Urinary bladder (tissue), 4 donors: Measurements from ENCODE around the gene A1BG. TPM values are rescaled to one million over a fixed set of nuclear protein-coding genes. Genes with fewer than 3 reads are reported as not detected.
A peak's percentile ranks its signal among the peaks of the same experiment; 100 is the strongest.

Source experiments
- DNase-seq: peaks from one replicate; pipeline ENCODE4 v3.0.0-alpha.2; 2015; ENCODE audit errors: extremely low spot score
- H3K27ac ChIP-seq: one replicate; pipeline ENCODE4 v1.5.1; 2013; ENCODE audit warnings: low read depth, mild to moderate bottlenecking, moderate library complexity
- H3K36me3 ChIP-seq: one replicate; pipeline ENCODE4 v1.6.1; 2013; ENCODE audit warnings: mild to moderate bottlenecking, moderate library complexity; ENCODE audit not compliant: insufficient read depth
- H3K4me1 ChIP-seq: one replicate; pipeline ENCODE4 v1.6.1; 2013; ENCODE audit warnings: mild to moderate bottlenecking, moderate library complexity; ENCODE audit not compliant: insufficient read depth
- H3K4me3 ChIP-seq: one replicate; pipeline ENCODE4 v1.5.1; 2013; ENCODE audit warnings: low read depth, low read length
- WGBS: extraction: QIAGEN DNeasy Blood & Tissue Kit; methylation state at CpG from one replicate; pipeline ENCODE4 v1.1.7; 2013; 5-methylcytosine and 5-hydroxymethylcytosine counted together
- polyA plus RNA-seq: library from polyadenylated mRNA; stranded (reverse); fragments of 200-250 nt; gene quantifications from one replicate; pipeline ENCODE4 v1.2.3, GENCODE V29; 2013
- total RNA-seq: library from RNA; depleted of rRNA; stranded (reverse); fragments of >200 nt; gene quantifications from one replicate; pipeline ENCODE4 v1.2.3, GENCODE V29; 2014
- donor health status: healthy with polysubstance abuse.
- donor health status: healthy.

A1BG gene
- total and polyA plus RNA-seq, 2 donors = 0.69 to 19.3 TPM

DNA sequence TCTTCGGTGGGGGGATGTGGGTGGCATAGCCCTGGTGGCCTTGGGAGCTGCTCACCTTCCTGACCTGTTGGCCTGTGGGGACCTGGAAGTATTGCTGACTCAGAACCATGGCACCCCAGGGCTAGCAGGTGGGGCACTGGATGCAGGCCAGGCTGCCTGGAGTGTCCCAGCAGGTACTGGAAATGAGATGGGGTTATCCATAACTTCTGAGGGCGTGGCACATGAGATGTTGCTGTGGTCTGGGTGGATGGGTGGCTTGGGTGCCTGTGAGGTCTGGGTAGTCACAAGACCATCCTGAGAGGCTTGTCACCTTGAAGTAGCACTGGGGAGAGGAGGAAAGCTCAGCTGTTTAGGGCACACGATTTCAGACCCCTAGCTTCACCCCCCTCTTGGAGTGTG, 41.5 kb upstream of the A1BG start:
- Histone ChIP-seq H3K36me3 (peaks cover 6% of the 10 kb centered on the region), H3K27ac (no peak overlapping the region), H3K4me1 (no peaks in the 10 kb centered on the region), H3K4me3 (no peak overlapping the region)
- WGBS = 65% methylated on average over 3 of the region's 3 CpGs
- DNase-seq = no peak

- 91% methylated on average over 4 of the region's 4 CpGs for WGBS
- Histone ChIP-seq H3K27ac (no peak overlapping the region), H3K36me3 (peaks cover 6% of the 10 kb centered on the region), H3K4me1 (no peaks in the 10 kb centered on the region), H3K4me3 (no peak overlapping the region)
- no peak for DNase-seq
These were observed 40.4 kb upstream of the A1BG start for GRCh38 chr19:58393725-58394033.

- WGBS = 91% methylated on average over 26 of the region's 26 CpGs
These were observed 39.8 kb upstream of the A1BG start for GRCh38 chr19:58392945-58393724.

GRCh38 chr19:58388175-58388526, 34.9 kb upstream of the A1BG start:
- Histone ChIP-seq H3K27ac (no peak overlapping the region), H3K36me3 (no peaks in the 10 kb centered on the region), H3K4me3 (peak overlapping the region; percentile 78), H3K4me1 (peaks cover 2% of the 10 kb centered on the region)
- no peak for DNase-seq
- WGBS = 84% methylated on average over 3 of the region's 3 CpGs

More at GRCh38 chr19:58392945-58393724, 39.8 kb upstream of the A1BG start:
- no peaks in the 10 kb centered on the region for H3K4me1 ChIP-seq
- H3K4me3 ChIP-seq = no peak overlapping the region
- no peak for DNase-seq
- no peak overlapping the region for H3K27ac ChIP-seq
- peaks cover 6% of the 10 kb centered on the region for H3K36me3 ChIP-seq

DNA sequence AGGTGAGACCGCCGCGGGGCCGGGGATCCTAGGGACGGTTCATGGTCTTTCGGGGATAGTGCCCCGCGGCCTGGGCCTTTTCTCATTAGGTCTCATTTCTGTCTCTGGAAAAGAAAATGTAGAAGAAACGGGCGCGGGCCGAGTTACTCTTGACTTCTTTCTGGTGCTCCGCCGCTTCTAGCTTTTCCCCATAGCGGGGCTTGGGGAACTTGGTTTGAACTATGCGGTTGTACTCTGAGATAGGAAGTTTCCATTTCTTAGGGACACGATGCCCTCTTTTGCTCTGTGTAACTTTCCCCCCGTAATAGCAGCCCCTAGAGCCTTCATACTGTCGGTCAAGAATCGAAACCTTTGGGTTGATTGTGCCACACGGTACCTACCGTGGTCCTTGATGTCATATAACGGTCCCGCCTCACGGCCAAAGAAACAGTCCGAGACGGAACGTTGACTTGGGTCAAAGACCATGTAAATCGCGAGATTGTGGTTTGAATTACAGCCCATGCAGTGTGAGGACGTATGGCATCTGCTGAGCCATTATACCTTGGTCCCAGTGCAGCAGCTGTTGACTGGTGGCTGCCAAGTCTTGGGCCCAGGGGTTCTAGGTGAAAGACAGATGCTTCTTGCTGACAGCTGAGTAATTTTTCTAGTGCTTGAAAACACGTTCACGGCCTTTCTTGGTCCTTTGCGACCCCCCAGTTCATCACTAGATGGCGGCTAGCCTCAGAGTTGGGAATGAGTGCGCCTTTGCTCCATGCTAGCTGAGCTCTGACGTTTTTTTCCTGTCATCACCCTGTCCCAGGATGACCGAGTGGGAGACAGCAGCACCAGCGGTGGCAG, 34.3 kb upstream of the A1BG start:
- WGBS = 7% methylated on average over 39 of the region's 39 CpGs
- no peaks in the 10 kb centered on the region for H3K36me3 ChIP-seq
- no peak overlapping the region for H3K27ac ChIP-seq
- peak overlapping the region; percentile 78 for H3K4me3 ChIP-seq
- peaks cover 2% of the 10 kb centered on the region for H3K4me1 ChIP-seq
- no peak for DNase-seq

- Histone ChIP-seq H3K36me3 (no peaks in the 10 kb centered on the region), H3K27ac (peak within 1 kb of the TSS; percentile 99), H3K4me3 (peak within 1 kb of the TSS; percentile 78), H3K4me1 (peaks cover 2% of the 10 kb centered on the region)
- peak; percentile 97 for DNase-seq
- WGBS = under 1% methylated on average over 64 of the region's 64 CpGs
These were observed 33.5 kb upstream of the A1BG start, which contains the start of gene RPS5 for GRCh38 chr19:58386576-58387337. TSS of gene RPS5 (plus strand) at chr19:58387269. CDS start at chr19:58388138, 869 bp downstream.

DNA sequence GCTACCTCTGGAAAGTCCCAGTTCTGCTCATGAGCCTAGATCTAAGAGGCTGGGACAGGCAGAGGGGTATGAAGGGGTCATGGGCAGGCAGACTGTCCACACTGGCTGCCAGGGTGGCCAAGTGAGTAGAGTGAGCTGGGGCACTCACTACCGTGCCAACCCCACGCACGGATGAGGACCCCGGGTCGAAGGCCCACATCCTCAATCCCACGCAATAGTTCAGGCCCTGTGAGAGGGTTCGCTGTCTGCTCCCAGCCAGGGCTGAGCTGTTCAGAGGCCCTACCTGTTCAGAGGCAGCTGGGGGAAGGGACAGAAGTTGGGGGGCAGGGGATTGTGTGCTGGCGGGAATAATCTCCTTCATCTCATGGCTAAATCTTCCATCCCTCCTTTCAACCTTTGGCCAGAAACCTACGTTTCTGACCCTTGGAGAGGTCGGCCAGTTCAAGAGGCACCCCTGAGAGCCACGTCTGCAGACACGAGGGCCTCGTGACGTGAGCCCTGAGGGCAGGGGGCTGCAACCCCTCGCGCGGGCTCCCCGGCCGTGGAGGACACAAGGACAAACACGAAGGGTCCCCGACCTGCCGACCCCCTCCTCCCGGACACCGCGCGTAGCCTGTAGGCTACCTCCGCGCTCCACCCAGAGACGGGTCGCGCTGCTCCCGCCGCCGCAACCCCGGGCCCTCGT, 32.7 kb upstream of the A1BG start:
- H3K36me3 ChIP-seq = no peaks in the 10 kb centered on the region
- peak overlapping the region; percentile 99 for H3K27ac ChIP-seq
- no peak for DNase-seq
- H3K4me3 ChIP-seq = peak overlapping the region; percentile 78
- WGBS = 8% methylated on average over 36 of the region's 36 CpGs
- H3K4me1 ChIP-seq = peaks cover 2% of the 10 kb centered on the region

DNA sequence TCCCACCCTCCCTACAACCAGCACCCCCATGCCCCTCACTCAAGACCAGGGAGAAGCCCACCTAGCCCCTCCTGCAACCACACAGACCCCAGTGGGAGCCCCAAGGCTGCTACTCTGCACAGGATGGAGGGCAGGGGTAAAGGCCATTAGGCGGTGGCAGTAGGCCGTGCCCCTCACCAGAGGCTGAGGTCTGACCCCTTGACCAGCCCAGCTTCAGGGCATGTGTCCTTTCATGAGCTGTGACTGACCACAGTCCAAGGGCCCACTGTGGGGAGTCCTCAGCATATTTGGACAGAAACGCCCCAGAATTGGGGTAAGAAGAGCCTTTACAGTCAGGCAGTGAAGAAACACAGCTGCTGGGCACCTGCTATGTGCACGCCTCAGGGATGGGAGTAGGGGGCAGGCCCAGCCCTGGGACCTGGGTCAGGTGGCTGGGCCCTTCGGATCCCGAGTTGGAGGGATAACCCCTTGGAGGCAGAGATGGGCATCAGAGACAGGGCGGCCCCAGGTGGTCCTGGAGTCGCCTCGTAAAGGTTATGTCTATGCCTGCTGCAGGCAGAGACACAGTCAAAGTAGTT, 32.1 kb upstream of the A1BG start:
- Histone ChIP-seq H3K27ac (peak overlapping the region; percentile 99), H3K4me3 (no peak overlapping the region), H3K36me3 (no peaks in the 10 kb centered on the region), H3K4me1 (peaks cover 2% of the 10 kb centered on the region)
- DNase-seq = no peak
- 75% methylated on average over 9 of the region's 9 CpGs for WGBS

DNA sequence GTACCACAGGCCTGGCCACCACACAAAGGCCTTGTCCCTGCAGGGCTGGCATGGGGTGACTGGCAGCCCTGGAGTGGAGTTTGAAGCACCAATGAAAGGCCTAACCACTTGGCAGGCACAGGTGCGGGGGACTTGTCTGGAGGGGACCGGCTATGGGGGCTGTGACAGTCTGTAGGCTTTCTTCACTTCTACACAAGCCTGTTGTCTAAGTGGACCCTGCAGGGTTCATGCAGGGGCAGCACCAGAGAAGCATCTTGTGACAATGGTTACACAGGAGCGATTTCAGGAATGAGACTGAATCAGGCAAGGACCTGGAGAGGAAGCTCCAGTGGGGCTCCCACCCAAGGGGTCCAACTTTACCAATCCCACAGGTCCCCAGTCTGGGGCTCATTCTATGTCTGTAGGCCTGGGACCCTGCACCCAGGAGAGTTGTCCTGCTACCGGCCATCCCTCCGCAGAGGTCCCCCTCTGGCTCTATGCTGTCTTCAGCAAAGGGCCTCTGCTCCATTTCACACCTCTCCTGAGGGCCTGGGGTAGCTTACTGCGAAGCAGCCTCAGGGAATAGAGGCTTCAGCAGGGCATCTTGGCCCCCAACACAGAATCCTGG, 29.8 kb upstream of the A1BG start:
- no peak for DNase-seq
- Histone ChIP-seq H3K36me3 (no peaks in the 10 kb centered on the region), H3K4me3 (no peak overlapping the region), H3K4me1 (peaks cover 2% of the 10 kb centered on the region), H3K27ac (no peak overlapping the region)
- 90% methylated on average over 6 of the region's 6 CpGs for WGBS

DNA sequence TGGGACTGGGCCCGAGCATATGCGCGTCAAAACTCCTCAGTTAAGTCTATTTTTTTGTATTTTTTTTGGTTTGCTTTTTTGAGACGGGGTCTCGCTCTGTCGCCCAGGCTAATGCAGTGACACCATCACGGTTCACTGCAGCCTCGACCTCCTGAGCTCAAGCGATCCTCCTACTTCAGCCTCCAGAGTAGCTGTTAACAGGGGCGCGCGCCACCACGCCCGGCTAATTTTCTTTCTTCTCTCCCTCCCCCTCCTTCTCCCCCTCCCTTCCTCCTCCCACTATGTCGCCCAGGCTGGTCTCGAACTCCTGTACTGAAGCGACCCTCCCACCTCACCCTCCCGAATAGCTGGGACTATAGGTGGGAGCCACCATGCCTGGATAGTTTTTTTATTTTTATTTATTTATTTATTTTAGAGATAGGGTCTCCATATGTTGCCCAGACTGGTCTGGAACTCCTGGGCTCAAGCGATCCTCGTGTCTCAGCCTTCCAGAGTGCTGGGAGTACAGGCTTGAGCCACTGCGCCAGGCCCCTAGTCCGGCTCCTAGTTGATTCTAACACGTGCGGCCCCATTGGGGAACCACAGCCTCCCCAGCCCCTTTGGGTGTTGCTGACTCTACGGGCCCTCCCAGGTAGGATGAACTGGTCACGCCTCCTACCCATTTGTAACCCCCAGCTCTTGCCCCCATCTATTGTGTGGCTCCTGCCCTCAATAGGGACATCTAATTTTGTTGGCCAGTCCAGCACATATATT, 28.3 kb upstream of the A1BG start:
- 28% methylated on average over 26 of the region's 26 CpGs for WGBS
- Histone ChIP-seq H3K4me1 (no peaks in the 10 kb centered on the region), H3K27ac (peak overlapping the region; percentile 54)

DNA sequence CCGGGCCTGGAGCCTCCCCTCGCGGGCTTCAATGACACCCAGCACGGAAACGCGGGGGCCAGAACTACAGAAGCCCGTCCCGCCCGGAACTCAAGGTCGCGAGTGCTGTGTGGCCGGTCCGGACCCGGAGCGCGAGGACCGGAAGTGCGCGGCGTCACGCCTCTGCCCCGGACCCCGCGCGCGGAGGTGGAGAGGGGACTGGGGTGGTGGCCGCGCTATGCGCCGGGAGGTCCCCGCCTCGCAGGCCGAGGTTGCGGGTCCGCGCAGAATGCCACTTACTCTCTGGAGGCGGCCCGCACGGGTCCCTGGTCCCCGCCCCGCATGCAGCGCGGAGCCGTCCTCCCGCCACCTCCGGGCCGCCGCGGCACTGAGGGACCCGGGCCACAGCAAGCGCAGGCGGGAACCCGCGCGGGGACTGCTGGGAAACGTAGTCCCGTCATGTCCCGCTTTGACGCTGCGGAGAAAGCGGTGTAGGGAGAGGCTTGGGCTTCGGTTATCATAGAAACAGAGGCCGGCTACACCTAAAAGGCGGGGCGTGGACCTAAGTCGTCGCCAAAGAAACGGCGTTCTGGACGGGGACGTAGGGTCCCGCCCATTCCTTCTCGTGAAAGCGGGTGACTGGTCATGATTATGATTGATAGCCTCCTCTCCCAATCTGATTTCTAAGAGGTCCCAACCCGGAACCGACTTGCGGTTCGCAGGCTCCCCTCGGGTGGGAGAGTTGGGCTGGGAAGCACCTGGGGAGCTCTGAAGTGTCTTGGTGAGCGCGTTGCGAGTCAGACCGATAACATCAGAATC, 27.6 kb upstream of the A1BG start, which contains the start of gene ZNF837:
Gene ZNF837, minus strand, starts transcription at position 369 of the 798 bp plus-strand sequence. CDS start 11,698 bp downstream, outside the sequence.
- WGBS = under 1% methylated on average over 83 of the region's 83 CpGs
- Histone ChIP-seq H3K4me1 (no peaks in the 10 kb centered on the region), H3K36me3 (no peaks in the 10 kb centered on the region), H3K4me3 (peak within 1 kb of the TSS; percentile 67), H3K27ac (peak within 1 kb of the TSS; percentile 70)
- DNase-seq = peak; percentile 100

More for the DNA sequence above, 28.3 kb upstream of the A1BG start:
- no peak for DNase-seq
- H3K4me3 ChIP-seq = peak overlapping the region; percentile 50
- H3K36me3 ChIP-seq = no peaks in the 10 kb centered on the region
